Nephron progenitor cell (in vitro differentiated cells): ENCODE data around the gene TMTC1.

Experiments
- DNase-seq: peaks from one replicate; pipeline ENCODE4 v3.0.0; 2021
- H3K27ac Mint-ChIP-seq: 2 replicates; pipeline ENCODE4 v1.8.0; 2021; ENCODE audit warnings: mild to moderate bottlenecking, moderate library complexity, mixed read lengths
- H3K27me3 Mint-ChIP-seq: 2 replicates; pipeline ENCODE4 v1.8.0; 2021; ENCODE audit warnings: mild to moderate bottlenecking, low read depth, mixed read lengths; ENCODE audit not compliant: poor library complexity
- H3K36me3 Mint-ChIP-seq: 2 replicates; pipeline ENCODE4 v1.8.0; 2021; ENCODE audit warnings: low read depth, mixed read lengths
- H3K4me1 Mint-ChIP-seq: 2 replicates; pipeline ENCODE4 v1.8.0; 2021; ENCODE audit warnings: mixed read lengths
- H3K4me3 Mint-ChIP-seq: 2 replicates; pipeline ENCODE4 v1.8.0; 2021; ENCODE audit warnings: mild to moderate bottlenecking, moderate library complexity, mixed read lengths
- H3K9me3 Mint-ChIP-seq: 2 replicates; pipeline ENCODE4 v1.8.0; 2021; ENCODE audit warnings: mild to moderate bottlenecking, moderate library complexity, mixed read lengths
- CTCF ChIP-seq: fragments of 200-600 bp; sonication (generic); IDR thresholded peaks from 2 replicates; pipeline ENCODE4 v1.5.0; 2021; ENCODE audit warnings: antibody characterized with exemption

The TMTC1 gene

DNA sequence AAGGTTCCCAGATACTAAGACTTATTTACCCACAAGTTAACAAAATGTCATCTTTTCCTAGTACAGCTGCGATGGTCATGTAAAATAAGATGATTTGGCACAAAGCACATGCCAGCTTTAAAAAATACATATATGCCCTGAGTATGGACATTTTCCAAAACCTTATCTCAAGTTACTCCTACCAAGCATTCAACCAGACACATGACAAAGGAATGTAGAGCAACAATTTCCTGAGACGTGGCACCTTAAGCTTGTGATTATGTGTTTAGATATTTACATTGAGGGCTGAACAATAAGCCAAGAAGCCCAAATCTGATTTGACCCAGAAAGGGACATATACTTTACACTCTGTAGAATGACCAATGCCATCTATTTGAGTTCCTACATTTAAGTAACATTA, 261.8 kb downstream of the TMTC1 start:
- Mint-ChIP-seq H3K9me3 (no peaks in the 10 kb centered on the region), H3K36me3 (no peaks in the 10 kb centered on the region), H3K27me3 (peaks cover 2% of the 10 kb centered on the region), H3K4me3 (no peak overlapping the region), H3K4me1 (no peaks in the 10 kb centered on the region), H3K27ac (no peak overlapping the region)
- TF ChIP-seq CTCF: no peak
- DNase-seq: no peak

DNA sequence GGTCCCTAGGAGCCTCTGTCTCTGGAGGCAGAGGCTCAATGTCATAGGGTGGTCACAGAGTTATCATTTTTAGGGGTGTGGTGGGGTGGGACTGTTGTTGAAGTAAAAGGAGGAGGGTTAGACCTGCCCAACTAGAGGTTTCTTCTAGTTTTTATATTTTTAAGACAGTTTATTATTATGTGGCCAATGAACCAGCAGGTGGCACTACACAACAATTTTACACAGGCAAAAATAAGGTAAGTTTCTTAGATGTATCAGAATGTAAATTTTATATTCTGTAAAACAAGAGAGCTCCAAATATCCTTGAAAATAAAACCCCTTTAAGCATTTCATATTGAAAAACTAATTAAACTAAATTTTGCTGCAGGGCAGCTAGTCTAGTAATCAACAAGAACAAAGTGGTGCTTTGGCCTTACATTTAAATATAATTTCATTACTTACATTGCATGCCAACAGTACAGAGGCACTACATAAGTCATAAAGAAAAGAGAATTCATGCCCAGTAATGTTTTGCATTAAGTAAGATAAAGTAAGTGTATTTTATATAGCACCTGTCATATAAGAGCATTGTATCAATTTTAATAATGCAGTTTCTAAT, 264.1 kb downstream of the TMTC1 start:
- TF ChIP-seq CTCF: peak; percentile 61
- Mint-ChIP-seq H3K9me3 (no peaks in the 10 kb centered on the region), H3K4me3 (no peak overlapping the region), H3K27me3 (peaks cover 2% of the 10 kb centered on the region), H3K36me3 (no peaks in the 10 kb centered on the region), H3K4me1 (no peaks in the 10 kb centered on the region), H3K27ac (no peak overlapping the region)
- peak; percentile 28 for DNase-seq

DNA sequence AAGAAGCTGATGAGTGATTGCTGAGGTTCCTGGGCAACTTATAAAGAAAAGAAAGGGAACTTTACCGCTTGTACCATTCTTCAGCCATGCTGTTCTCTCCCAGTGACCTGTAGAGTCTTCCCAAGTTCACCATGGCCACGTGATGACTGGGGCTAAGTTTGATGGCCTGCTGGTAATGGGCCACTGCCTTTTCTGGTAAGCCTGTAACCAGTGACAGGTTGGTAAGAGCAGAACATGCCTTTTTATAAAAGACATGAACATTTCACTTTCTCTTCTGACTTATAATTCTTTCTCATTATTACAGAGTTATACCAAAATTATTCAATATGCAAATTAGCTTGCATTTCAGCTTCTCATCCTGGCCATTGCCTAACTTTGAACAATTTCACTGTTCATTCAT, 265.3 kb downstream of the TMTC1 start:
- peaks cover 2% of the 10 kb centered on the region for H3K27me3 Mint-ChIP-seq
- no peak for DNase-seq
- no peaks in the 10 kb centered on the region for H3K36me3 Mint-ChIP-seq
- no peak for TF ChIP-seq CTCF
- no peaks in the 10 kb centered on the region for H3K9me3 Mint-ChIP-seq
- no peak overlapping the region for H3K27ac Mint-ChIP-seq
- no peaks in the 10 kb centered on the region for H3K4me1 Mint-ChIP-seq
- no peak overlapping the region for H3K4me3 Mint-ChIP-seq

DNA sequence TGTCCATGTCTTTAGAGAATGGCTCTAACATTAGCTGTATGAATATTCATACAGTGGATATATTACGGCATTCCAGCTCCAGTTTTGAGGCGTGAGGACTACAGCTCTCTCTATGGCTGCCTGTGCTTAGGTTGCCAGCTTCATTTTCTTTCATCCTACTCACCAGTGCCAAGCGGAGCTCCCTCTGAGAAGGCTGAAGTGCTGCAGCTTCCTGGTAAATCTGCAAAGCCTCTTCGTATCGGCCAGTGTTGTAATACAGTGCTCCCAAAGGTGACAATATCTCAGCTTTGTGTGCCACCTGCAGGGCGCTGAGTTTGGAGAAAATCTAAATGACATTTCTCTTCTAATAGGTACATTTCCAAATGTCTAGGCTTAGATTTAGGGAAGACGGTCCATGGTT, 266.5 kb downstream of the TMTC1 start:
- no peak overlapping the region for H3K4me3 Mint-ChIP-seq
- no peak for DNase-seq

GRCh38 chr12:29516431-29516875, 267.3 kb downstream of the TMTC1 start:
- no peak overlapping the region for H3K27ac Mint-ChIP-seq
- no peaks in the 10 kb centered on the region for H3K4me1 Mint-ChIP-seq
- H3K36me3 Mint-ChIP-seq: no peaks in the 10 kb centered on the region
- H3K4me3 Mint-ChIP-seq: no peak overlapping the region
- H3K27me3 Mint-ChIP-seq: no peaks in the 10 kb centered on the region
- DNase-seq: no peak
- H3K9me3 Mint-ChIP-seq: no peaks in the 10 kb centered on the region
- no peak for TF ChIP-seq CTCF

More for the DNA sequence above, 266.5 kb downstream of the TMTC1 start:
- H3K9me3 Mint-ChIP-seq: no peaks in the 10 kb centered on the region
- no peak overlapping the region for H3K27ac Mint-ChIP-seq
- no peaks in the 10 kb centered on the region for H3K4me1 Mint-ChIP-seq
- no peak for TF ChIP-seq CTCF
- H3K27me3 Mint-ChIP-seq: no peaks in the 10 kb centered on the region
- H3K36me3 Mint-ChIP-seq: no peaks in the 10 kb centered on the region

- Mint-ChIP-seq H3K36me3 (no peaks in the 10 kb centered on the region), H3K9me3 (no peaks in the 10 kb centered on the region), H3K27ac (peak overlapping the region; percentile 10), H3K4me3 (no peak overlapping the region), H3K4me1 (peaks cover 16% of the 10 kb centered on the region), H3K27me3 (no peaks in the 10 kb centered on the region)
- TF ChIP-seq CTCF: no peak
- DNase-seq: no peak
Observed at GRCh38 chr12:29510591-29511185, 273.1 kb downstream of the TMTC1 start.
